GM12874 (cell line): Measurements from ENCODE around the gene ADSS1.

Experiments used
- CTCF ChIP-seq: IDR thresholded peaks from 2 replicates; pipeline ENCODE4 v1.5.1; 2011; ENCODE audit warnings: low read depth, mild to moderate bottlenecking, control low read depth, low read length, moderate library complexity; ENCODE audit not compliant: insufficient read depth

Gene ADSS1

GRCh38 chr14:104778694-104779331, 54.8 kb downstream of the ADSS1 start:
- TF ChIP-seq CTCF = no peak

- TF ChIP-seq CTCF = no peak
Measured at GRCh38 chr14:104779776-104780512, 55.9 kb downstream of the ADSS1 start.

GRCh38 chr14:104780513-104781030, 56.5 kb downstream of the ADSS1 start:
- TF ChIP-seq CTCF = no peak

- TF ChIP-seq CTCF = no peak
Measured at GRCh38 chr14:104781271-104782077, 57.4 kb downstream of the ADSS1 start.

- no peak for TF ChIP-seq CTCF
Measured at GRCh38 chr14:104782086-104782807, 58.2 kb downstream of the ADSS1 start.

GRCh38 chr14:104782808-104783139, 58.7 kb downstream of the ADSS1 start:
- no peak for TF ChIP-seq CTCF
